ENCODE measurements around the gene MON2. TPM values are rescaled to one million over a fixed set of nuclear protein-coding genes. Genes with fewer than 3 reads are reported as not detected.

MON2 gene
- total and polyA plus RNA-seq, 4 donors, result 11.9 to 175 (median 33.3) TPM

- H3K27me3 ChIP-seq (ENCODE audit: control insufficient read depth in 3 of 3, insufficient read depth in 3 of 3, low read length in 2 of 3), result no peaks in the 10 kb centered on the region
- no peak overlapping the region for H3K9ac ChIP-seq (ENCODE audit: insufficient read depth in 1 of 2, low read length in 2 of 2)
- WGBS, 2 donors, result 89 to 95% methylated on average over 2 of the region's 2 CpGs
- H3K36me3 ChIP-seq (ENCODE audit: control insufficient read depth in 4 of 4, insufficient read depth in 4 of 4, low read length in 4 of 4), result peaks cover 0 to 6% (median 5%) of the 10 kb centered on the region in 4 donors
- ATAC-seq (ENCODE audit: insufficient read depth, low FRiP score) (no peak), DNase-seq (no peak)
- TF ChIP-seq CTCF (IDR thresholded peaks at IDR 0.05; ENCODE audit: control extremely low read depth, extremely low read depth), result no peak
- no peak overlapping the region for H3K4me3 ChIP-seq
- H3K4me1 ChIP-seq (ENCODE audit: control insufficient read depth in 5 of 5, insufficient read depth in 5 of 5, low read length in 5 of 5), result peaks cover 4 to 15% (median 6%) of the 10 kb centered on the region in 5 donors
- no peaks in the 10 kb centered on the region for H3K9me3 ChIP-seq (ENCODE audit: control insufficient read depth in 4 of 4, insufficient read depth in 3 of 4, low read length in 3 of 4)
- H3K27ac ChIP-seq (ENCODE audit: low read depth in 1 of 2, low read length in 1 of 2), result no peak overlapping the region
Observed at GRCh38 chr12:62469704-62470103, 3.1 kb downstream of the MON2 start.

DNA sequence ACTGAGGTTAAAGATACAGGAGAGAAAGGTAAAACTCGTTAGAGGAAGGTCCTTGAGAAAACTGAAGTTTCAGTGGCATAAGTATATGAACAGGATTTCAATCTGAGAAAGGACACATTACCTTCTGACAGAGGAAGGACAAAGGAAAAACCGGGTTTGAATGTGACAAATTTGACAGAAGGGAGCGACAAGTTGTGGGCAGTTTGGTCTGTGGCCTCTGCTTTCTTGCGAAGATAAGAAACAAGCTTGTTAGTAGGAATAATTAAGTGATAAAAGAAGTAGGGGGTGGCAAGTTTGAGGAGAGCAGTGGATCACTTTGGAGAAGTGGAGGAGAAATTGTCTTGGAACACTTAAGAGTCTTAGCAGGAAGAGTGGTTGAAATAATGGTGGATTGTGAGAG lies 5.1 kb downstream of the MON2 start:
- H3K9me3 ChIP-seq (ENCODE audit: control insufficient read depth in 4 of 4, insufficient read depth in 3 of 4, low read length in 3 of 4), result no peaks in the 10 kb centered on the region
- no peaks in the 10 kb centered on the region for H3K27me3 ChIP-seq (ENCODE audit: control insufficient read depth in 3 of 3, insufficient read depth in 3 of 3, low read length in 2 of 3)
- H3K36me3 ChIP-seq (ENCODE audit: control insufficient read depth in 4 of 4, insufficient read depth in 4 of 4, low read length in 4 of 4), result peaks cover 0 to 6% (median 5%) of the 10 kb centered on the region in 4 donors
- H3K4me3 ChIP-seq, result no peak overlapping the region
- H3K4me1 ChIP-seq (ENCODE audit: control insufficient read depth in 5 of 5, insufficient read depth in 5 of 5, low read length in 5 of 5), result peaks cover 2 to 15% (median 6%) of the 10 kb centered on the region in 5 donors
- WGBS, 2 donors, result 75 to 81% methylated on average over 4 of the region's 4 CpGs
- no peak for TF ChIP-seq CTCF (IDR thresholded peaks at IDR 0.05; ENCODE audit: control extremely low read depth, extremely low read depth)
- H3K27ac ChIP-seq (ENCODE audit: low read depth in 1 of 2, low read length in 1 of 2), result peak overlapping the region in 1 of 2 donors; percentile 23
- no peak for DNase-seq
- ATAC-seq (ENCODE audit: insufficient read depth, low FRiP score), result no peak
- H3K9ac ChIP-seq (ENCODE audit: insufficient read depth in 1 of 2, low read length in 2 of 2), result no peak overlapping the region

DNA sequence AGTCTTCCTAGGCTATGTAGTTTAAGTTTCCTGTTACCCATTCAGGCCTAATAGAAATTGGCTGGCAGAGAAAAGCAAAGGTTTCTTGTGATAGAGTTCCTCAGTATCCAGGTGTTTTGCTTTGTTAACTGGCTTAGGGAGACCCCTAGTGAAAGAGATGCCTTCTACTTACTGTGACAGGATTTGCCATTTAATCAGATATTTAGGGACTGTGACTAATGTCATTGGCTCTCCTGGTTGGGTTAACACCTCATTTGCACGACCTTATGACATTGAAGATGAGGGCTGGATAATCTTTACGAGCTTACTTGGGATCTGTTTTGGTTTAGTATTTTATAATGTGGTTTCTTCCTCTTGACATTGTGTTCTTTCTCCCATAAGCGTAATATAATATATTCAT lies 5.8 kb downstream of the MON2 start:
- ATAC-seq (ENCODE audit: insufficient read depth, low FRiP score), result no peak
- 76 to 87% methylated on average over 3 of the region's 3 CpGs for whole genome bisulfite sequencing, 2 donors
- TF ChIP-seq CTCF (IDR thresholded peaks at IDR 0.05; ENCODE audit: control extremely low read depth, extremely low read depth), result no peak

More for the DNA sequence above, 5.8 kb downstream of the MON2 start:
- Histone ChIP-seq H3K4me1 (ENCODE audit: control insufficient read depth in 5 of 5, insufficient read depth in 5 of 5, low read length in 5 of 5) (peaks cover 2 to 15% (median 6%) of the 10 kb centered on the region in 5 donors), H3K36me3 (ENCODE audit: control insufficient read depth in 4 of 4, insufficient read depth in 4 of 4, low read length in 4 of 4) (peaks cover 0 to 6% (median 2%) of the 10 kb centered on the region in 4 donors), H3K4me3 (no peak overlapping the region), H3K27me3 (ENCODE audit: control insufficient read depth in 3 of 3, insufficient read depth in 3 of 3, low read length in 2 of 3) (no peaks in the 10 kb centered on the region), H3K9ac (ENCODE audit: insufficient read depth in 1 of 2, low read length in 2 of 2) (no peak overlapping the region), H3K27ac (ENCODE audit: low read depth in 1 of 2, low read length in 1 of 2) (peak overlapping the region in 1 of 2 donors; percentile 79), H3K9me3 (ENCODE audit: control insufficient read depth in 4 of 4, insufficient read depth in 3 of 4, low read length in 3 of 4) (no peaks in the 10 kb centered on the region)
- no peak for DNase-seq

Data from lung (tissue), 12 donors.